Left lung (tissue), 10 donors: ENCODE measurements around the gene NT5DC3. TPM values are rescaled to one million over a fixed set of nuclear protein-coding genes. Genes with fewer than 3 reads are reported as not detected.

Experiments used
- ATAC-seq: fragments of 200-7000 bp; cut with Tn5 transposase; one replicate; pipeline ENCODE4 v1.9.1; 2020; ENCODE audit warnings: moderate library complexity
- DNase-seq, 4 donors: peaks; one replicate each; pipeline ENCODE4 v3.0.0-alpha.2; 2013 to 2020
- H3K27ac ChIP-seq, 2 donors: fragments of 200-600 bp; sonication (generic) in 1 of 2; one replicate each; pipeline versions ENCODE4 v1.5.0 to v1.8.0; 2020 to 2021
- H3K27me3 ChIP-seq, 2 donors: fragments of 200-600 bp; sonication (generic) in 1 of 2; one replicate each; pipeline versions ENCODE4 v1.5.0 to v1.8.0; 2020 to 2021
- H3K36me3 ChIP-seq, 2 donors: fragments of 200-600 bp; sonication (generic) in 1 of 2; one replicate each; pipeline versions ENCODE4 v1.5.0 to v1.8.0; 2020 to 2021
- H3K4me1 ChIP-seq, 2 donors: fragments of 200-600 bp; one replicate each; pipeline ENCODE4 v1.8.0; 2021
- H3K4me3 ChIP-seq, 2 donors: fragments of 200-600 bp; sonication (generic) in 1 of 2; one replicate each; pipeline versions ENCODE4 v1.5.0 to v1.8.0; 2020 to 2021; ENCODE audit warnings: mild to moderate bottlenecking in 1 of 2
- H3K9me3 ChIP-seq, 2 donors: fragments of 200-600 bp; sonication (generic) in 1 of 2; one replicate each; pipeline versions ENCODE4 v1.5.0 to v1.8.0; 2020 to 2021
- intact Hi-C, 2 donors: fragments of 100-400 bp; cut with DNase I; formaldehyde crosslinking; loops; one replicate each; pipeline versions ENCODE4 v1.11.2 to v1.14.2; 2022
- polyA plus RNA-seq, 6 donors: library from polyadenylated mRNA; unstranded; fragments of 120-200 nt; gene quantifications; one replicate each; pipeline ENCODE4 v1.2.1, GENCODE V29; 2013; ENCODE audit not compliant: insufficient read length in 6 of 6
- total RNA-seq, 2 donors: library from RNA; stranded (reverse); fragmentation: NEBNext Ultra II Directional; extraction: Animal tissue kit (Norgen Biotek cat#: 25700); gene quantifications; one replicate each; pipeline ENCODE4 v1.2.1, GENCODE V29; 2021
- TF ChIP-seq, protein P1 (sequence below), 2 donors: fragments of 200-600 bp; sonication (generic) in 1 of 2; IDR thresholded peaks; one replicate each; pipeline versions ENCODE4 v1.5.0 to v1.8.0; 2021; ENCODE audit warnings: antibody characterized with exemption in 2 of 2
- donor health status: DM: no; HTN: yes; CAD: no.
- donor health status: DM: no; HTN: no; CAD: no.

Gene NT5DC3
- total and polyA plus RNA-seq, 8 donors: 5.2 to 8.9 (median 7.5) TPM

- Histone ChIP-seq H3K36me3 (no peaks in the 10 kb centered on the region), H3K27me3 (no peaks in the 10 kb centered on the region), H3K4me3 (no peak overlapping the region), H3K27ac (no peak overlapping the region), H3K9me3 (no peaks in the 10 kb centered on the region), H3K4me1 (peaks cover 3 to 36% of the 10 kb centered on the region in 2 donors)
- ATAC-seq: peak; percentile 21
- no peak for DNase-seq
- TF ChIP-seq, protein P1, sequence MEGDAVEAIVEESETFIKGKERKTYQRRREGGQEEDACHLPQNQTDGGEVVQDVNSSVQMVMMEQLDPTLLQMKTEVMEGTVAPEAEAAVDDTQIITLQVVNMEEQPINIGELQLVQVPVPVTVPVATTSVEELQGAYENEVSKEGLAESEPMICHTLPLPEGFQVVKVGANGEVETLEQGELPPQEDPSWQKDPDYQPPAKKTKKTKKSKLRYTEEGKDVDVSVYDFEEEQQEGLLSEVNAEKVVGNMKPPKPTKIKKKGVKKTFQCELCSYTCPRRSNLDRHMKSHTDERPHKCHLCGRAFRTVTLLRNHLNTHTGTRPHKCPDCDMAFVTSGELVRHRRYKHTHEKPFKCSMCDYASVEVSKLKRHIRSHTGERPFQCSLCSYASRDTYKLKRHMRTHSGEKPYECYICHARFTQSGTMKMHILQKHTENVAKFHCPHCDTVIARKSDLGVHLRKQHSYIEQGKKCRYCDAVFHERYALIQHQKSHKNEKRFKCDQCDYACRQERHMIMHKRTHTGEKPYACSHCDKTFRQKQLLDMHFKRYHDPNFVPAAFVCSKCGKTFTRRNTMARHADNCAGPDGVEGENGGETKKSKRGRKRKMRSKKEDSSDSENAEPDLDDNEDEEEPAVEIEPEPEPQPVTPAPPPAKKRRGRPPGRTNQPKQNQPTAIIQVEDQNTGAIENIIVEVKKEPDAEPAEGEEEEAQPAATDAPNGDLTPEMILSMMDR (IDR thresholded peaks at IDR 0.05): no peak
- intact Hi-C loops: no loop called here
Measured at GRCh38 chr12:103833095-103833775, 7.8 kb downstream of the NT5DC3 start.

DNA sequence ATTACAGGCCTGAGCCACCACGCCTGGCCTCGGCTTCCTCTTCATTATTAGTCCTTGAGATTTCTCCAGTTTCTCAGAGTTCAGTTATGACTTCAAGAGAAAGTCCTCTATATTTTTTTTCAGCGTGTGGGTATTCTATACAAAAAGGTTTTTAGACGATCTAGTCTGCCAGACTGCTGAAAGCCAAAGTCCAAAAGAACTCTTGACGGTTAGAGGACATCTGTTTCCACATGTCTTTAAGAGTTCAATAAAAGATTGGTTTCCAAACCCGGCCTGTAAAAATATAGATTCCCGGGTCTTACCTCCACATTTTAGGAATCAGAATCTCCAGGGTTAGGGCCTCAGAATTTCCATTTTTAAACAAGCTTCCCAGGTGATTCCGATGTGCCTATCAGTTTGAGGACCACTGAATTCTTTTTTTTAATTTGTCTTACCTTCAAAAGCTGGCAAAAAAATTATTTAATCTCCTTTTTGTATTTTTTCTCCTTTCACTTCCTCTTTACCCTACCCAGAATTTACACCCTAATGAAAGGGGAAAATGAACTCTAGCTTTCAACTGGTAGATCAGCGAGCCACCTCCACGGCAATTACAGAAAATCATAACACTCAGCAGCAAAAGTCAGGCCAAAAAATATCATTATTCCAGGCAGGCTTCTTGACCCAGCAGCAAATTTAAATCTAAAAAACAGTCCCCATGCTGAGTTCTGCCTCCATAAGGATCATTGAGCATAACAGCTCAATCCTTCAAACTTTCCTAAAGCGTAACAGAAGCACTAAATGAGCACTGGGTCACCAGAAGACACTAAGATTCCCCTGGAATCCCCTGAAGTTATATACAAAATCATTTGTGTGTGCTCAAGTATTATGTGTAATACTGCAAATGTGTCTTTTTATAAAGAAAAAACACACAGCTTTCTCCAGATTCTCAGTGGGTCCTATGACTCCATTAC lies 8.7 kb downstream of the NT5DC3 start:
- H3K4me3 ChIP-seq: no peak overlapping the region
- H3K27me3 ChIP-seq: no peaks in the 10 kb centered on the region
- no peaks in the 10 kb centered on the region for H3K9me3 ChIP-seq
- H3K36me3 ChIP-seq: no peaks in the 10 kb centered on the region
- TF ChIP-seq, protein P1 (IDR thresholded peaks at IDR 0.05): no peak
- peaks cover 3 to 40% of the 10 kb centered on the region in 2 donors for H3K4me1 ChIP-seq
- peak overlapping the region in 1 of 2 donors; percentile 45 for H3K27ac ChIP-seq
- intact Hi-C loops: no loop called here
- ATAC-seq: no peak
- no peak for DNase-seq

- ATAC-seq: no peak
- TF ChIP-seq, protein P1 (IDR thresholded peaks at IDR 0.05): no peak
Measured at GRCh38 chr12:103830730-103831320, 10.2 kb downstream of the NT5DC3 start.

DNA sequence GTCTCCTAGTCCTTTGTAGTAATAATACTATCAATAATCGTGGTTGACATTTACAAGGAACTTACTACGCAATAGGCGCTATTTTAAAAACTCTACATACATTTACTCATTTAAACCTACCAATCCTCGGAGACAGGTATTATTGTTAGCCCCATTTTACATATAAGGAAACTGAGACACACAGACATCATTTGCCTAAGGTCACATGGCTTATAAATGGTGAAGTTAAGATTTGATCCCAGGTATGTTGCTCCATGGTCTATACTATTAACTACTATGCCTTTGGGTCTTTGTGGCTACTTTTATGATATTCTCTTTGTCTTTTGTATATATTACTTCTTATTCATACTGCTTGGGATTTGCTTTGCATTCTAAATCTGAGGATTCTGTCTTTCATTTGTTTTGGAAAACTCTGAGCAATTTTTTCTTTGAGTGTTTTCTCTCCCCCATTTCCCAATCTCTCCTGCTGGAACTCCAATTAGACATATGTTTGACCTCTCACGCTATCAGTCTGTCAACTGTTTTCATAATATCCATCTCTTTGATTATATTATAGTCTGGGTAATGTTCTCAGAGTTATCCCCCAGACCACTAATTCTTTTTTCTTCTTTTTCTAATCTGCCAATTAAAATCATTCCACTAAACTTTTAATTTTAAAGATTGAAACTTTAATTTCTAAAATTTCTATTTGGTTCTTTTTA lies 10.9 kb downstream of the NT5DC3 start:
- Histone ChIP-seq H3K4me1 (peaks cover 3 to 40% of the 10 kb centered on the region in 2 donors), H3K4me3 (no peak overlapping the region), H3K27ac (no peak overlapping the region), H3K36me3 (no peaks in the 10 kb centered on the region), H3K27me3 (no peaks in the 10 kb centered on the region), H3K9me3 (no peaks in the 10 kb centered on the region)
- TF ChIP-seq, protein P1 (IDR thresholded peaks at IDR 0.05): no peak
- intact Hi-C loops: no loop called here
- DNase-seq (no peak), ATAC-seq (no peak)

More at GRCh38 chr12:103830730-103831320, 10.2 kb downstream of the NT5DC3 start:
- H3K9me3 ChIP-seq: no peaks in the 10 kb centered on the region
- H3K4me3 ChIP-seq: no peak overlapping the region
- peak overlapping the region in 1 of 2 donors; percentile 30 for H3K27ac ChIP-seq
- H3K36me3 ChIP-seq: no peaks in the 10 kb centered on the region
- DNase-seq: no peak
- H3K27me3 ChIP-seq: no peaks in the 10 kb centered on the region
- peaks cover 3 to 40% of the 10 kb centered on the region in 2 donors for H3K4me1 ChIP-seq
- intact Hi-C loops: no loop called here
